Fibroblast of skin of left biceps (primary cell): ENCODE data around the gene PAAF1.
"Not testable (repeated sequence)": the region's sequence is repeated elsewhere in the genome, so short reads cannot be mapped to it uniquely, and the experiment has no call there.

ENCODE experiments used
- DNase-seq, 2 experiments: peaks; one replicate each; pipeline ENCODE4 v3.0.0-alpha.2; 2013; ENCODE audit warnings: low read depth in 2 of 2

PAAF1 gene

GRCh38 chr11:73876424-73877310 lies at the start of gene PAAF1, which contains the start of gene COA4:
Gene PAAF1 (plus strand): TSS chr11:73876999. CDS start chr11:73877022, 23 bp downstream.
Gene COA4 (minus strand): TSS chr11:73876846. CDS start chr11:73873378, 3,468 bp downstream.
- peak; percentile 86 to 88 for DNase-seq

GRCh38 chr11:73830261-73830660 lies 46.5 kb upstream of the PAAF1 start:
- no peak for DNase-seq

GRCh38 chr11:73833067-73833466 lies 43.7 kb upstream of the PAAF1 start:
- no peak for DNase-seq

- no peak for DNase-seq
Measured at GRCh38 chr11:73838443-73839122, 38.2 kb upstream of the PAAF1 start.

GRCh38 chr11:73839123-73839457 lies 37.7 kb upstream of the PAAF1 start:
- DNase-seq, result no peak

- no peak for DNase-seq
Measured at GRCh38 chr11:73851046-73851764, 25.6 kb upstream of the PAAF1 start.

- no peak for DNase-seq
Measured at GRCh38 chr11:73852049-73852448, 24.8 kb upstream of the PAAF1 start.

GRCh38 chr11:73854680-73855079 lies 22.1 kb upstream of the PAAF1 start:
- no peak for DNase-seq

- DNase-seq, result no peak
Measured at GRCh38 chr11:73856031-73856567, 20.7 kb upstream of the PAAF1 start.

GRCh38 chr11:73859671-73860070 lies 17.1 kb upstream of the PAAF1 start:
- no peak for DNase-seq

- no peak for DNase-seq
Measured at GRCh38 chr11:73860202-73860601, 16.6 kb upstream of the PAAF1 start.

- no peak for DNase-seq
Measured at GRCh38 chr11:73862986-73863385, 13.8 kb upstream of the PAAF1 start.

- DNase-seq, result peak; percentile 29 to 40
Measured at GRCh38 chr11:73866095-73866579, 10.7 kb upstream of the PAAF1 start.

GRCh38 chr11:73866586-73866996 lies 10.2 kb upstream of the PAAF1 start:
- DNase-seq, result peak; percentile 32 to 39

- no peak for DNase-seq
Measured at GRCh38 chr11:73869332-73869949, 7.4 kb upstream of the PAAF1 start.

- no peak for DNase-seq
Measured at GRCh38 chr11:73870261-73870660, 6.5 kb upstream of the PAAF1 start.

GRCh38 chr11:73872749-73873357 lies 3.9 kb upstream of the PAAF1 start:
- no peak for DNase-seq

GRCh38 chr11:73875380-73875779 lies 1.4 kb upstream of the PAAF1 start:
- no peak for DNase-seq

- no peak for DNase-seq
Measured at GRCh38 chr11:73875840-73876239, 959 bp upstream of the PAAF1 start.

- DNase-seq, result no peak
Measured at GRCh38 chr11:73878771-73879170, 2.0 kb downstream of the PAAF1 start.

- DNase-seq, result not testable (repeated sequence)
Measured at GRCh38 chr11:73880449-73880848, 3.6 kb downstream of the PAAF1 start.
